GM18867 (cell line): ENCODE measurements around the gene RPL19.
"Not testable (repeated sequence)": the region's sequence is repeated elsewhere in the genome, so short reads cannot be mapped to it uniquely, and the experiment has no call there.

Source experiments
- ATAC-seq: cut with Tn5 transposase; IDR thresholded peaks from one replicate; pipeline ENCODE4 v1.9.1; 2021; ENCODE audit warnings: mild to moderate bottlenecking, moderate library complexity; ENCODE audit not compliant: unreplicated experiment

The RPL19 gene

GRCh38 chr17:39200070-39200879, at the start of gene RPL19:
Gene RPL19, plus strand, starts transcription at chr17:39200283. Its CDS starts 62 bp downstream, at chr17:39200345.
- ATAC-seq: peak; percentile 59

GRCh38 chr17:39150795-39151149, 49.3 kb upstream of the RPL19 start:
- ATAC-seq: no peak

GRCh38 chr17:39151150-39151942, 48.7 kb upstream of the RPL19 start, which contains the start of gene PLXDC1:
Gene PLXDC1, minus strand, starts transcription at chr17:39151637. Its CDS starts 200 bp downstream, at chr17:39151437.
- no peak for ATAC-seq

- no peak for ATAC-seq
Observed at GRCh38 chr17:39151943-39152818, 47.9 kb upstream of the RPL19 start.

GRCh38 chr17:39153599-39154051, 46.5 kb upstream of the RPL19 start:
- peak; percentile 52 for ATAC-seq

GRCh38 chr17:39155654-39156053, 44.4 kb upstream of the RPL19 start:
- ATAC-seq: no peak

GRCh38 chr17:39156491-39156890, 43.6 kb upstream of the RPL19 start:
- no peak for ATAC-seq

GRCh38 chr17:39158623-39159022, 41.5 kb upstream of the RPL19 start:
- ATAC-seq: no peak

- no peak for ATAC-seq
Observed at GRCh38 chr17:39161962-39162361, 38.1 kb upstream of the RPL19 start.

GRCh38 chr17:39164675-39165143, 35.4 kb upstream of the RPL19 start:
- ATAC-seq: no peak

- ATAC-seq: no peak
Observed at GRCh38 chr17:39165178-39165840, 34.8 kb upstream of the RPL19 start.

GRCh38 chr17:39165841-39166349, 34.2 kb upstream of the RPL19 start, which contains the start of gene ARL5C:
Gene ARL5C, minus strand, starts transcription at chr17:39166161. Its CDS starts 401 bp downstream, at chr17:39165760.
- no peak for ATAC-seq

GRCh38 chr17:39166437-39167335, 33.4 kb upstream of the RPL19 start:
- no peak for ATAC-seq

- no peak for ATAC-seq
Observed at GRCh38 chr17:39167476-39167875, 32.6 kb upstream of the RPL19 start.

- ATAC-seq: not testable (repeated sequence)
Observed at GRCh38 chr17:39168503-39168902, 31.6 kb upstream of the RPL19 start.

GRCh38 chr17:39169101-39169500, 31.0 kb upstream of the RPL19 start:
- ATAC-seq: no peak

GRCh38 chr17:39169518-39169917, 30.6 kb upstream of the RPL19 start:
- no peak for ATAC-seq

GRCh38 chr17:39170109-39170508, 30.0 kb upstream of the RPL19 start:
- ATAC-seq: no peak

GRCh38 chr17:39170558-39170957, 29.5 kb upstream of the RPL19 start:
- no peak for ATAC-seq
